ENCODE results near the gene CTXND1. TPM values are rescaled to one million over a fixed set of nuclear protein-coding genes. Genes with fewer than 3 reads are reported as not detected.

CTXND1 gene
- total and polyA plus RNA-seq, 2 of the 8 experiments (the other 6 are each of a cell fraction or from before 2014, with no cell fraction given): 0.03 TPM; not detected in 1

DNA sequence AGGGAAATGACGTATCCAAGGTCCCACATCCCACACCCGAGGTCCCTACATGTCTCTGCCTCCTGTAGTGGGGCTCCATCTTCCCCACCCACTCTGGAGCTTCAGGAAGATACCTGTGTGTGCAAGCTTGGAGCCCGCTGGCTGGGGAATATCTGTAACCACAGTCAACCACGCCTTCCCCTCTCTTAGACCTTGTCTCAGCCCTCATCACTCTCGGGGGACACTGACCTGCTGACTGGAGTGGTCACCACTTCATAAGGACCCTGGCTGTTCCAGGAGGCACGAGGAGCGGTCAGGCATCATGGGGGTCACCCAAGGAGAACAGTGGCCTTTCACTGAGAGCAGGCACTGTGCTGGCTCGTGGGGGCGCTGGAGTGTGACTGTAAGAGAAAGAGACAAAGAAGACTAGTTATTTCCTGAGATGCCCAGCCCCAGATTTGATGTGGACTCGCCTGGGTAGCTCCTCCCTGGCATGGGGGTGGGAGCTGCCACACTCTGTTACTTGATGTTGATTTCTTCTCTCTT, 48.6 kb downstream of the CTXND1 start:
- no peak overlapping the region for H3K4me2 ChIP-seq (ENCODE audit: insufficient read depth in 1 of 2, low read depth in 2 of 2, low read length in 2 of 2)
- POLR2A ChIA-PET (ENCODE audit: partially characterized antibody): interaction anchor here (1.4 kb wide), 1 partner anchor 11 kb away, joined by 5 read pairs; no protein-coding TSS in a partner anchor
- DNase-seq (ENCODE audit: low read depth in 1 of 2, low spot score in 2 of 2) (no peak), FAIRE-seq (no peak)
- H3K4ac ChIP-seq (replicated peaks; ENCODE audit: insufficient read length, low read depth, low read length): no peak overlapping the region
- H3K27ac ChIP-seq (ENCODE audit: low read depth, low read length): no peak overlapping the region
- H3K23me2 ChIP-seq (ENCODE audit: low read depth, low read length): no peaks in the 10 kb centered on the region
- no peak overlapping the region for H3K18ac ChIP-seq (ENCODE audit: extremely low read depth, low read length)
- H3K79me2 ChIP-seq (ENCODE audit: control insufficient read depth in 1 of 2, insufficient read depth in 2 of 2, low read length in 2 of 2): no peaks in the 10 kb centered on the region
- H4K20me1 ChIP-seq (replicated peaks in 1 of 2; ENCODE audit: control insufficient read depth in 1 of 2, insufficient read depth in 2 of 2, low read length in 2 of 2): no peaks in the 10 kb centered on the region
- no peak overlapping the region for H3K4me3 ChIP-seq (ENCODE audit: extremely low read depth in 1 of 4, insufficient read depth in 2 of 4, low read depth in 3 of 4, low read length in 4 of 4)
- no peak overlapping the region for H2BK5ac ChIP-seq (ENCODE audit: low read depth, low read length)
- H3K9ac ChIP-seq (replicated peaks in 1 of 4; ENCODE audit: extremely low read depth in 1 of 4, low read depth in 3 of 4, low read length in 3 of 4): no peak overlapping the region
- no peak overlapping the region for H2AK5ac ChIP-seq (ENCODE audit: low read depth, low read length)
- no peak overlapping the region for H3K56ac ChIP-seq (replicated peaks; ENCODE audit: insufficient read length, low read depth, low read length)
- no peak overlapping the region for H2BK20ac ChIP-seq (ENCODE audit: low read length)
- no peaks in the 10 kb centered on the region for H3K36me3 ChIP-seq (ENCODE audit: control insufficient read depth in 2 of 4, insufficient read depth in 4 of 4, low read length in 3 of 4)
- H3K9me3 ChIP-seq (ENCODE audit: insufficient read depth in 2 of 2, low read depth in 1 of 2, low read length in 1 of 2): no peaks in the 10 kb centered on the region
- H2BK12ac ChIP-seq (ENCODE audit: low read depth, low read length): no peak overlapping the region
- no peaks in the 10 kb centered on the region for H3K79me1 ChIP-seq (ENCODE audit: low read depth, low read length)
- TF ChIP-seq CTCF (IDR thresholded peaks at IDR 0.05; ENCODE audit: control extremely low read depth in 1 of 3, insufficient read depth in 1 of 3, low read depth in 1 of 3, low read length in 3 of 3) (peak in 2 of 3 experiments; percentile 42 to 43; a peak in 3 of 4 replicates), BCL11A (IDR thresholded peaks at IDR 0.05; ENCODE audit: low read depth in 2 of 2, low read length in 2 of 2) (no peak), HDAC6 (IDR thresholded peaks at IDR 0.05; ENCODE audit: low read depth, low read length) (no peak), TAF7 (optimal IDR thresholded peaks at IDR 0.05; ENCODE audit: borderline replicate concordance, low read depth, low read length) (no peak), CEBPB (IDR thresholded peaks at IDR 0.05; ENCODE audit: low read depth, low read length) (no peak), JUND (IDR thresholded peaks at IDR 0.05; ENCODE audit: low read length) (no peak), POU5F1 (IDR thresholded peaks at IDR 0.05; ENCODE audit: low read depth, low read length) (no peak), RAD21 (IDR thresholded peaks at IDR 0.05 in 1 of 2, conservative IDR thresholded peaks at IDR 0.05 in 1 of 2; ENCODE audit: low read depth in 2 of 2, low read length in 2 of 2) (peak; percentile 14 to 44; a peak in 3 of 4 replicates), POLR2A (IDR thresholded peaks at IDR 0.05; ENCODE audit: control extremely low read depth in 1 of 2, low read depth in 2 of 2, low read length in 2 of 2) (no peak)
- no peak overlapping the region for H4K5ac ChIP-seq (ENCODE audit: insufficient read length, low read depth, low read length)
- H2BK15ac ChIP-seq (ENCODE audit: low read length): no peak overlapping the region
- peaks cover 1 to 12% (median 6%) of the 10 kb centered on the region in 4 experiments for H3K4me1 ChIP-seq (replicated peaks in 1 of 4; ENCODE audit: control insufficient read depth in 3 of 4, insufficient read depth in 4 of 4, low read length in 3 of 4)
- H3K14ac ChIP-seq (ENCODE audit: insufficient read length): no peak overlapping the region
- H4K8ac ChIP-seq (ENCODE audit: extremely low read depth, insufficient read depth, low read length): no peak overlapping the region
- 81% methylated on average over 10 of the region's 10 CpGs; no CpG with 5 or more reads in 1 of the 2 experiments for WGBS, 2 experiments (ENCODE audit: extremely low coverage in 1 of 2, insufficient coverage in 1 of 2, insufficient read length in 1 of 2, insufficient replicate concordance in 2 of 2, low coverage in 1 of 2, low lambda C conversion rate in 2 of 2, missing lambda C conversion rate in 1 of 2)
- H4K91ac ChIP-seq (replicated peaks; ENCODE audit: insufficient read length, low read length): no peak overlapping the region
- CTCF ChIA-PET (ENCODE audit: partially characterized antibody): interaction anchor here (0.6 to 1.5 kb wide), 9 partner anchors 12 to 469 kb away, joined by 3 to 8 read pairs (median 3); no protein-coding TSS in a partner anchor
- no peak overlapping the region for H2AFZ ChIP-seq (ENCODE audit: low read length)
- H3K23ac ChIP-seq (ENCODE audit: insufficient read length): no peak overlapping the region
- no peak overlapping the region for H2BK120ac ChIP-seq (replicated peaks; ENCODE audit: low read depth, low read length)
- no peaks in the 10 kb centered on the region for H3K27me3 ChIP-seq (replicated peaks in 1 of 4; ENCODE audit: control insufficient read depth in 3 of 4, extremely low read depth in 1 of 4, insufficient read depth in 3 of 4, low read length in 3 of 4)

All from H1 (cell line).